HepG2 (cell line): Measurements from ENCODE around the gene CLPTM1. TPM values are rescaled to one million over a fixed set of nuclear protein-coding genes. Genes with fewer than 3 reads are reported as not detected.

Experiments
- CENPX ChIP-seq: sonication (generic); formaldehyde crosslinking; IDR thresholded peaks from 2 replicates; pipeline ENCODE4 v1.9.0; 2021; ENCODE audit warnings: mild to moderate bottlenecking, missing genetic modification reagents, moderate library complexity
- DR1 ChIP-seq: sonication (generic); formaldehyde crosslinking; IDR thresholded peaks from 2 replicates; pipeline ENCODE4 v1.8.0; 2021; ENCODE audit warnings: mild to moderate bottlenecking, missing genetic modification reagents, inconsistent platforms
- ERF ChIP-seq: IDR thresholded peaks from 2 replicates; pipeline ENCODE4 v1.6.1; 2018; ENCODE audit warnings: missing biosample characterization, missing genetic modification reagents
- KLF16 ChIP-seq, 2 experiments: sonication (generic) in 1 of 2; formaldehyde crosslinking in 1 of 2; IDR thresholded peaks; 2 replicates each; pipeline versions ENCODE4 v1.6.1 to v1.8.0; 2016 to 2023; ENCODE audit warnings: missing genetic modification reagents in 2 of 2, missing compliant biosample characterization in 1 of 2
- MLXIP ChIP-seq: sonication (generic); formaldehyde crosslinking; IDR thresholded peaks from 2 replicates; pipeline ENCODE4 v1.9.0; 2021; ENCODE audit warnings: missing genetic modification reagents, borderline replicate concordance
- NAIF1 ChIP-seq: sonication (generic); formaldehyde crosslinking; IDR thresholded peaks from 2 replicates; pipeline ENCODE4 v1.5.0; 2020; ENCODE audit warnings: mild to moderate bottlenecking, missing genetic modification reagents, borderline replicate concordance
- NCOA1 ChIP-seq: sonication (generic); formaldehyde crosslinking; IDR thresholded peaks from 2 replicates; pipeline ENCODE4 v1.9.0; 2021; ENCODE audit warnings: missing genetic modification reagents
- NR2C2 ChIP-seq: sonication (generic); formaldehyde crosslinking; IDR thresholded peaks from 2 replicates; pipeline ENCODE4 v1.4.0; 2020; ENCODE audit warnings: missing genetic modification reagents, mild to moderate bottlenecking, moderate library complexity, borderline replicate concordance
- PITX1 ChIP-seq: sonication (generic); formaldehyde crosslinking; IDR thresholded peaks from 2 replicates; pipeline ENCODE4 v1.5.1; 2020; ENCODE audit warnings: mild to moderate bottlenecking, missing genetic modification reagents
- RBAK ChIP-seq: sonication (generic); formaldehyde crosslinking; IDR thresholded peaks from 2 replicates; pipeline ENCODE4 v1.5.1; 2020; ENCODE audit warnings: mild to moderate bottlenecking, missing genetic modification reagents
- REPIN1 ChIP-seq: sonication (generic); formaldehyde crosslinking; IDR thresholded peaks from 2 replicates; pipeline ENCODE4 v1.8.0; 2022; ENCODE audit warnings: missing genetic modification reagents, low read depth, mild to moderate bottlenecking, borderline replicate concordance
- SRY ChIP-seq: sonication (generic); formaldehyde crosslinking; IDR thresholded peaks from 2 replicates; pipeline ENCODE4 v1.8.0; 2022; ENCODE audit warnings: mild to moderate bottlenecking, missing genetic modification reagents
- THAP11 ChIP-seq: IDR thresholded peaks from 2 replicates; pipeline ENCODE4 v1.6.1; 2016; ENCODE audit warnings: missing biosample characterization, missing genetic modification reagents
- ZBTB44 ChIP-seq: sonication (generic); formaldehyde crosslinking; IDR thresholded peaks from 2 replicates; pipeline ENCODE4 v1.4.0; 2020; ENCODE audit warnings: missing genetic modification reagents
- ZNF329 ChIP-seq: sonication (generic); formaldehyde crosslinking; IDR thresholded peaks from 2 replicates; pipeline ENCODE4 v1.9.0; 2021; ENCODE audit warnings: low read depth, mild to moderate bottlenecking, missing genetic modification reagents
- ZNF629 ChIP-seq: sonication (generic); formaldehyde crosslinking; conservative IDR thresholded peaks from 2 replicates; pipeline ENCODE4 v1.5.0; 2020; ENCODE audit warnings: missing genetic modification reagents
- ZNF644 ChIP-seq: IDR thresholded peaks from 2 replicates; pipeline ENCODE4 v1.6.1; 2016; ENCODE audit warnings: low read depth
- polyA plus RNA-seq, 8 experiments: library from polyadenylated mRNA; depleted of rRNA in 3 of 8; stranded (reverse) in 7 of 8; unstranded in 1 of 8; fragments of >200 nt; fragmentation: Illumina TruSeq in 4 of 8; extraction: Trizol in 4 of 8; gene quantifications; 2 replicates each; pipeline versions ENCODE4 v1.2.1 to v1.2.3, GENCODE V29; 2011 to 2016; ENCODE audit warnings: low read depth in 4 of 8, missing spikeins in 1 of 8, mixed read lengths in 1 of 8; ENCODE audit not compliant: insufficient read depth in 1 of 8
- total RNA-seq, 5 experiments: library from RNA; depleted of rRNA; stranded (reverse); fragments of >200 nt; fragmentation: Illumina TruSeq; extraction: Trizol; gene quantifications; 2 replicates each; pipeline ENCODE4 v1.2.3, GENCODE V29; 2016; ENCODE audit warnings: low read depth in 1 of 5

The CLPTM1 gene
- total and polyA plus RNA-seq, 2 of the 13 experiments (the other 11 are each of a cell fraction or from before 2014, with no cell fraction given): 34.9 to 42.8 TPM

DNA sequence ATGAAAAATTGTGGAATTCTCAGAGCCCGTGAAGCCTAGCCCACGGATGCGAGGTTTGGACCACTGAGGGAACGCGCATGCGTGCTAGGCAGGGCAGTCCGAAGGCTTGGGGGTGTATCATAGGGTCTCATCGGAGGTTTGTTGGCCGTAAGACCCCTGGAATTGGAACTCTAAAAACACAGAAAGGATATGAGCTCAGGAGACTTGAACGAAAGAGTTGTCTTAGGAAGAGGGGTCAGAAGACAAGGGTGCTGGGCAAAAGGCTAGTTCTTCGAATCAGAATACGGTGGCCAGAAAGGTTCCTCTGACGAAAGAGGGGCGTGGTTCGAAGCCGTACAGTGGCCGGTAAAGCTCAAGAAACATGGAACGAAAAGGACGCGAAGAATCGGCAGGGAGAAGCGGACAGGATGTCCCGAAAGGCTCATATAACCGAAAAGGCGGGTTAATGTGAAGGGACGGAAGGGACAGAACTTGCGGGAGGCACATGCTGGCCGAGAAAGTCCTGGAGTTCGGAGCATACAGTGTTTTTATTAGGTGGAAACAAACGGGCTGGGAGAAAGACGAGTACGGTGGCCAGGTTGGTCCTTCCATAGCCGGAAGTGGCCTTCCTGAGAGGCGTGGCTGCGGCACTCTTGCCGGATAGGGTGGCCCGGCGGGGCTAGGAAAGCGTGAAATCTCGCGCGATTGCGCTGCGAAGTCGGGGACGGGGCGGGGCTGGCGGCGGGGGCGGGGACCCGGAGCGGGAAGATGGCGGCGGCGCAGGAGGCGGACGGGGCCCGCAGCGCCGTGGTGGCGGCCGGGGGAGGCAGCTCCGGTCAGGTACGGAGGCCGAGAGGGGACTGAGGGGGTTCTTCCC, at the start of gene CLPTM1 (continued):
- TF ChIP-seq MLXIP (CRISPR knock-in tag): no peak
- TF ChIP-seq RBAK (CRISPR knock-in tag): 0 out of 2 replicates have a peak, but pooled peaks have one; percentile 23
- no peak for TF ChIP-seq ZNF644
- no peak for TF ChIP-seq ZBTB44 (CRISPR knock-in tag)
- no peak for TF ChIP-seq NAIF1 (CRISPR knock-in tag)
- TF ChIP-seq ZNF329 (CRISPR knock-in tag): no peak
- TF ChIP-seq CENPX: no peak
- TF ChIP-seq REPIN1: peak; percentile 76
- TF ChIP-seq NR2C2: peak; percentile 49; the same call in 1 of the 2 replicates
- peak in 1 of 2 experiments; percentile 39; a peak in 1 of 4 replicates for TF ChIP-seq KLF16 (CRISPR knock-in tag; IDR thresholded peaks at IDR 0.05)
- no peak for TF ChIP-seq DR1 (CRISPR knock-in tag)
- TF ChIP-seq ERF (CRISPR knock-in tag): no peak
- no peak; the same call in 1 of the 2 replicates for TF ChIP-seq PITX1 (CRISPR knock-in tag)
- TF ChIP-seq THAP11: peak; percentile 93
- TF ChIP-seq NCOA1 (CRISPR knock-in tag): 0 out of 2 replicates have a peak, but pooled peaks have one; percentile 19
- no peak for TF ChIP-seq ZNF629
- TF ChIP-seq SRY (CRISPR knock-in tag): no peak
